HG03354 (cell line): ENCODE data around the gene EPN2.

Experiments used
- ATAC-seq: cut with Tn5 transposase; IDR thresholded peaks from one replicate; pipeline ENCODE4 v1.9.1; 2021; ENCODE audit warnings: mild to moderate bottlenecking; ENCODE audit not compliant: unreplicated experiment, poor library complexity, severe bottlenecking

EPN2 gene

DNA sequence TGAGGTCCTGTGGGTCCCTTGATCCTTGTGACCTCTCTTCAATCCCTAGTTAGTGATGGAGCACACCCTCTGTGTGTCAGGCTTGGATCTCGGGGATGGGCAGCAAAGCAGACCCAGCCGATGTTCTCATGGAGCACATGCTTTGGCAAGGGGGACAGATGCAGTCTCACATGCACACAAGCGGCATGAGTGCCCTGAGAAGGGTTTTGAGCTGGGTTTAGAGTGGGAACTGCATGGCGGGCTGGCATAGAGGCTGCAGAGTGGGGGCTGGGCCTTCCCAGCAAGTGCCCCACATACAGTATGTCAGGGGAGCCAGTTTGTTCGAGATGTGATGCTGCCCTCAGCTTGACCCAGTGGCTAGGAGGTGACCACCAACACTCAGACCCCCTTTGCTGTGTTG is 83.7 kb downstream of the EPN2 start:
- no peak for ATAC-seq

GRCh38 chr17:19321481-19322128 is 84.4 kb downstream of the EPN2 start:
- no peak for ATAC-seq

DNA sequence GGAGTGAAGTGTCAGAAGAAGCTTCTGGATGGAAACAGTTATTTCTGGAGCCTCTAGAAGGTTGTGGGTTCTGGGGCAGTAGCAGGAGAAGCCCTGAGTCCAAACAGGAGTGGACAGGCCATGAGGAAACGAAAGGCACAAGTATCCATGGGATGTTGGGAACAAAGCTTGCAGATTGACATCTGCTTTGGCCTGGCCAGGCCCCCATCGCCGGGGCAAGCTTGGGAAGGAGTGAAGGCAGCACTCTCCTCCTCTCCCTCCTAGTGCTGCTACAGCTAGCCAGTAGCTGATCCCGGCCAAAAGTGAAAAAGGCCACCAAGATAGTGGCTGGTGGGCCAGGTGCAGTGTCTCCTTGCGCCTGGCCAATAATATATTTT is 85.0 kb downstream of the EPN2 start:
- ATAC-seq = no peak

GRCh38 chr17:19322861-19323260 is 85.7 kb downstream of the EPN2 start:
- ATAC-seq = no peak

DNA sequence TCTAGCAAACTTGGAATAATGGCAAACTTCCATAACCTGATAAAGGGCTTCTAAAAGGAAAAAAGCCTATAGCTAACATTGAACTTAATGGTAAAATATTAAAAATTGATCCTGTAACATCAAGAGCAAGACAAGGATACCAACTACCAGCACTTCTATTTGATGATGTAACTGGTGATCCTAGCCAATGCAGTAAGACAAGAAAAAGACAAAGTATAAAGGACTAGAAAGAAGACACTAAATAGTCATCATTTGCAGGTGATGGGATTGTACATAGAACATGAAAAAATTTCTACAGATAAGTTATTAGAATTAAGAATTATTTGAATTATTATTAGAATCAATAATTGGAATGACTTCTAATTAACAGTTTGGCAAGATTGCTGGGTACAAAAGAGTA is 88.4 kb downstream of the EPN2 start:
- ATAC-seq = no peak

DNA sequence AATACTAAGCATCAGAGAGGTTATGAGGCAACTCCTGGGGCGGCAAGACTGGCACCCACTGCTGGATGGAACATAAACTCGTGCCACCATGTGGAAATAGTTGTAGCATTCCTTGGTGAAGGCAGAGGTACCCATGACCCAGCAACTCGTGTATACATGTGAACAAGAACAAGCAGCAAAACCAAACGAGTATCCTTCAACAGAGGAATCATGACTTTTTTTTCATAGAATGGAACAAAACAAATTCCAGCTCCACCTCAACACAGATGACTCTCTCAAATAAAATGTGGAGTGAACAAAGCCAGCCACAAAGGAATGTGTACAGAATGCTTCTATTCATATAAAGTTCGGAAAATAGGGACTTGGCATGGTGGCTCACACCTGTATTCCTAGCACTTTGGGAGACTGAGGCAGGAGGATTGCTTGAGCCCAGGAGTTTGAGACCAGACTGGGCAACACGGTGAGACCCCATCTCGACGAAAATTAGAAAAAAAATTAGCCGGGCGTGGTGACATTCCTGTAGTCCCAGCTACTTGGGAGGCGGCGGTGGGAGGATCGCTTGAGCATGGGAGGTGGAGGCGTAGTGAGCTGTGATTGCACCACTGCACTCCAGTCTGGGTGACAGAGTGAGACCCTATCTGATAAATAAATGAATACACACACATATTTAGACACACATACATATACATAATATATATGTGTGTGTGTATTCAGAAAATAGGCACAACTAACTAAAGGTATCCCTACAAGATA is 90.0 kb downstream of the EPN2 start:
- ATAC-seq = no peak

DNA sequence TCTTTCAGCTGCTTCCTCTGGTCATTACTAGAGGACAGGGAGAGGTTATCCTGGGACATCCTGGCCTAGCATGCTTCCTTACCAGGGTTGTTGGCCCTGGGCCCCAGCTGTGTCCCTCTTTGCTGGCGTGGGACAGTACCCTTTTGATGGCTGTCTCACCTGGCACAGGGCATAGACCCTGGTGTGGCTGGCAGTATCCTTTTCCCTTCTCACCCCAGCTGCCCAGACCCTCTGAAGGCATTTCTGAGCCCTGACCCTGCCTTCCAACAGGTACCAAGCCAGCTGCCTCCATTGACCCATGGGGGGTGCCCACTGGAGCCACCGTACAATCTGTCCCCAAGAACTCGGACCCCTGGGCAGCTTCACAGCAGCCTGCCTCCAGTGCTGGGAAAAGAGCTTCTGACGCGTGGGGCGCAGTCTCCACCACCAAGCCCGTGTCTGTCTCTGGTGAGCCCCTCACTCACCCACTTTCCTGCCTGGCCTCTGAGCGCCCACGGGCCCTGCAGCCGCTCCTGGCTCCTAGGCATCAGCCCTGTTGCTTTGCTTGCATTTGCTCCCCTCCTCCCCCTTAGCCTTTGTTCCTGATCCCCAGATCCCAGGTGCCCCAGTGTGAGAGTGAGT is 91.4 kb downstream of the EPN2 start:
- ATAC-seq = no peak

DNA sequence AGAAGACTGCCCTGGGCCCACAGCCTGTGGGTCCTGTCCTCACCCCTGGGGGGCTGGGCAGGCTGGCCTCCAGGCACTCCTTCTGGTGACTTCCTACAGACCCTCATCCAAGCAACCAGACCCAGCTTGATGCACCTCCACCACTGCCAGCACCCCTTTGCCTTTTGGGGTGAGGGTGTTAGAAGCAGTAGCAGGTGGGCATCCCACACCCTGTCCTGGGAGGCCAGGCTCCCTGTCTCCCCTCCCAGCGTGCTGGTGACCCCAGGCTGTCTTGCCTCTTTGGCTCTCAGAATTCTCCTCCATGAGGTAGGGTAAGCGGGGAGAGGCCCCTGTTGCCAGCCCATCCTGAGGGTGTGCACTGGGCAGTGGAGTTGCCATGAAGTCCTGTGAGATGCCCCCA is 92.0 kb downstream of the EPN2 start:
- no peak for ATAC-seq

DNA sequence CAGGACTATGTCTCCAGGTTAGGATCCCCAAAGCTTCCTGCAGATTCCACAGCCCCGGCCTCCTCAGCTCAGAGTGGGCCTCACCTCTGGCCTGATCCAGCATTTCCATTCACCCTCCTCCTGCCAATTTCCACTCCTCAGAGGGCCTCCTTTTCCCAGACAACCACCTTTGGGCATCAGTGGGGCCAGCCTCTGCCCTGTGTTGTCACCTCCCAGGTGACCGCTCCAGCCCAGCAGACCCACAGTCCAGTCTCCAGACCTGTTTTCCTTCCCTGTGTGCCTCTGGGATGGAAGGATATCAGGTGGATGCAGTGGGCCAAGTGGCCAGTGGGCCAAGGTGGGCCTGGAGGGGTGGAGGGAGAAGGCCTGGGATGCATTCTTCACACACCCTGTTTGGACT is 92.7 kb downstream of the EPN2 start:
- ATAC-seq = no peak

GRCh38 chr17:19330271-19330670 is 93.1 kb downstream of the EPN2 start:
- no peak for ATAC-seq

DNA sequence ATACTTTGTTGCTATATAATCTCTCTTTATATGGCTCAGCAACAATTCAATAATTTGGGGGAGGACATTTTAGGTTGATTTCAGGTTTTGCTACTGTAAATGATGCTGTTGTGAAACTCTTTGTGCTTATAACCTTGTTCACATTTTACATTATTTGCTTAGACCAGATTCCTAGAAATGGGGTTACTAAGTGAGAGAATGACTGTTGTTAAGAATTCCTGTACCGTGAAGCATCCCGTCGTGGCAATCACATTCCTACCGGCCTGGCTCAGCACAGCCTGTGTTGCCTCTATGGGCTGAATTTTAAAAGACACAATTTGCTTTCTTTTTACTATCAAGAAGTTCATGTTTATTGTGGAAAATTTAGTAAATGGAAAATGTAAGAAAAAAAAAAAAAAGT is 94.0 kb downstream of the EPN2 start:
- ATAC-seq = no peak

GRCh38 chr17:19331543-19332245 is 94.5 kb downstream of the EPN2 start:
- no peak for ATAC-seq

GRCh38 chr17:19332371-19333131 is 95.4 kb downstream of the EPN2 start:
- no peak for ATAC-seq

GRCh38 chr17:19333132-19333440 is 95.9 kb downstream of the EPN2 start:
- ATAC-seq = no peak

- ATAC-seq = no peak
Measured at GRCh38 chr17:19333736-19334290, 96.6 kb downstream of the EPN2 start.

DNA sequence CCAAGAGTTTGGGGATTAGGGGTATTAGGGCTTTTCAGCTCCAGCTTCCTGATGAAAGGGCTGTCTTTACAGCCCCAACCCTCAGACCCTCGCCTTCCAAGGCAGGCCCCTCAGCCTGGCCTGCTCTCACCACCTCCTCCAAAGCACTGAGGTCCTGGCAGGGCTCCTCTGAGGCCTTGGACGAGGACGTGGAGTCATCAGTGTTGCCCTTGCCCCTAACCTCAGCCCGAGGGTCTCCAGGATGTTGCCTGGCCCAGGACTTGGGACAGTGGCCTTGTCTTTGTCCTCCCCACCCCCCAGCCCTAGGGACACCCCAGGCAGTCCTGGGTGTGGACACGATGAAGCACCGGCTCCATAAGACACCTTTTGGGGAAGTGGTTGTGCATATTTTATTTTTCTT is 97.2 kb downstream of the EPN2 start:
- no peak for ATAC-seq

- ATAC-seq = no peak
Measured at GRCh38 chr17:19335951-19336631, 98.9 kb downstream of the EPN2 start.

- no peak for ATAC-seq
Measured at GRCh38 chr17:19336938-19337711, 100.0 kb downstream of the EPN2 start.

DNA sequence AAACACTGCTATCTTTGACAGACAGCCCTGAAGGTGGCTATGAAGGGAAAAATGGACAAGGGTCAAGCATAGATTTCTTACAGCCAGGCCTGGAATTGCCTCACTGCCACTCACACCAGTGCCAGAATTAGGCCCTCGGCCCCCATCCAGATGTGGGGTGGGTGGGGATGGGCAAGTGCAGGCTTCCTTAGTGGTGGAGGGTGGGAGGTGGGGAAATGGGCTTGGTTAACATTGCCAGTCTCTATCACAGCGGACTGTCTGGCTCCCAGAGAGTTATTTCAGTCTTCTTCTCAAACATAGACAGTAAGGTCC is 100.5 kb downstream of the EPN2 start:
- ATAC-seq = no peak
